H1 (cell line): Measurements from ENCODE around the gene TCF7L1. TPM values are rescaled to one million over a fixed set of nuclear protein-coding genes. Genes with fewer than 3 reads are reported as not detected.

Source experiments
- CTCF ChIA-PET: fragments of 300-600 bp; sonication (Branson Sonifier 250); formaldehyde crosslinking; loops from one replicate; lab custom pipeline; 2021; ENCODE audit not compliant: partially characterized antibody; lab: Charles Lee
- POLR2A ChIA-PET: fragments of 300-600 bp; sonication (Branson Sonifier 250); formaldehyde crosslinking; loops from one replicate; lab custom pipeline; 2021; ENCODE audit warnings: inconsistent platforms; ENCODE audit not compliant: partially characterized antibody; lab: Charles Lee
- DNase-seq, 2 experiments: peaks; one replicate each; pipeline versions ENCODE4 v3.0.0 to v3.0.0-alpha.2; 2010 to 2022; ENCODE audit warnings: low spot score in 2 of 2, low read depth in 1 of 2, mixed read lengths in 1 of 2
- FAIRE-seq: peaks from 2 replicates; lab custom pipeline; 2011; peaks lifted over from hg19 to GRCh38; lab: Jason Lieb, UNC
- H2AFZ ChIP-seq: 2 replicates; pipeline ENCODE4 v1.8.1; 2012; ENCODE audit warnings: low read length, inconsistent platforms
- H2AK5ac ChIP-seq: 2 replicates; pipeline ENCODE4 v1.6.1; 2013; ENCODE audit warnings: low read depth, low read length
- H2BK120ac ChIP-seq: replicated peaks from 2 replicates; pipeline ENCODE3; 2013; ENCODE audit warnings: low read depth, low read length, inconsistent platforms
- H2BK12ac ChIP-seq: 2 replicates; pipeline ENCODE4 v1.6.1; 2013; ENCODE audit warnings: low read depth, low read length
- H2BK15ac ChIP-seq: 2 replicates; pipeline ENCODE4 v1.6.1; 2013; ENCODE audit warnings: low read length
- H2BK20ac ChIP-seq: 2 replicates; pipeline ENCODE4 v1.6.1; 2013; ENCODE audit warnings: low read length
- H2BK5ac ChIP-seq: 2 replicates; pipeline ENCODE4 v1.6.1; 2013; ENCODE audit warnings: low read depth, low read length
- H3K14ac ChIP-seq: 2 replicates; pipeline ENCODE4 v1.6.1; 2013; ENCODE audit warnings: inconsistent platforms; ENCODE audit not compliant: insufficient read length
- H3K18ac ChIP-seq: 2 replicates; pipeline ENCODE4 v1.6.1; 2013; ENCODE audit warnings: low read length; ENCODE audit errors: extremely low read depth
- H3K23ac ChIP-seq: 2 replicates; pipeline ENCODE4 v1.6.1; 2013; ENCODE audit warnings: inconsistent platforms; ENCODE audit not compliant: insufficient read length
- H3K23me2 ChIP-seq: 2 replicates; pipeline ENCODE4 v1.6.1; 2013; ENCODE audit warnings: low read depth, low read length
- H3K27ac ChIP-seq: 2 replicates; pipeline ENCODE4 v1.6.1; 2011; ENCODE audit warnings: low read depth, low read length, inconsistent platforms
- H3K27me3 ChIP-seq, 4 experiments: replicated peaks in 1 of 4; 1 replicate in 1 of 4; 2 replicates in 3 of 4; pipeline versions ENCODE4 v1.6.1 to v1.8.1; 2011 to 2013; ENCODE audit warnings: low read length in 3 of 4, mild to moderate bottlenecking in 3 of 4, inconsistent platforms in 2 of 4, mixed read lengths in 2 of 4, moderate library complexity in 1 of 4; ENCODE audit not compliant: control insufficient read depth in 3 of 4, insufficient read depth in 3 of 4; ENCODE audit errors: extremely low read depth in 1 of 4
- H3K36me3 ChIP-seq, 4 experiments: 2 replicates each; pipeline versions ENCODE4 v1.6.1 to v1.8.1; 2011 to 2013; ENCODE audit warnings: mild to moderate bottlenecking in 4 of 4, low read length in 3 of 4, moderate library complexity in 2 of 4, control low read depth in 1 of 4, inconsistent platforms in 1 of 4; ENCODE audit not compliant: insufficient read depth in 4 of 4, control insufficient read depth in 2 of 4
- H3K4ac ChIP-seq: replicated peaks from 2 replicates; pipeline ENCODE3; 2013; ENCODE audit warnings: low read length, low read depth, mixed read lengths, inconsistent platforms; ENCODE audit not compliant: insufficient read length
- H3K4me1 ChIP-seq, 4 experiments: replicated peaks in 1 of 4; 1 replicate in 1 of 4; 2 replicates in 3 of 4; pipeline versions ENCODE4 v1.6.1 to v1.8.1; 2011 to 2013; ENCODE audit warnings: low read length in 3 of 4, inconsistent platforms in 2 of 4, mixed read lengths in 1 of 4; ENCODE audit not compliant: insufficient read depth in 4 of 4, control insufficient read depth in 3 of 4
- H3K4me2 ChIP-seq, 2 experiments: 2 replicates each; pipeline versions ENCODE4 v1.6.1 to v1.8.1; 2011 to 2013; ENCODE audit warnings: low read depth in 2 of 2, low read length in 2 of 2, control low read depth in 1 of 2, inconsistent platforms in 1 of 2, mild to moderate bottlenecking in 1 of 2; ENCODE audit not compliant: insufficient read depth in 1 of 2
- H3K4me3 ChIP-seq, 4 experiments: fragments of 200-600, 300-600 bp in 1 of 4; sonication (generic), shearing (Covaris generic), sonication (Bioruptor Twin) in 1 of 4; 2 replicates each; pipeline versions ENCODE4 v1.5.1 to v1.8.1; 2011 to 2016; ENCODE audit warnings: low read length in 4 of 4, low read depth in 3 of 4, control low read depth in 2 of 4, inconsistent platforms in 2 of 4, mild to moderate bottlenecking in 2 of 4, mixed read lengths in 1 of 4, moderate library complexity in 1 of 4; ENCODE audit not compliant: insufficient read depth in 2 of 4; ENCODE audit errors: extremely low read depth in 1 of 4
- H3K56ac ChIP-seq: replicated peaks from 2 replicates; pipeline ENCODE3; 2013; ENCODE audit warnings: low read depth, mild to moderate bottlenecking, mixed read lengths, low read length, inconsistent platforms; ENCODE audit not compliant: insufficient read length
- H3K79me1 ChIP-seq: 2 replicates; pipeline ENCODE4 v1.6.1; 2013; ENCODE audit warnings: low read depth, low read length, control low read depth
- H3K79me2 ChIP-seq, 2 experiments: 2 replicates each; pipeline versions ENCODE4 v1.6.1 to v1.8.1; 2012 to 2013; ENCODE audit warnings: low read length in 2 of 2, mild to moderate bottlenecking in 2 of 2, inconsistent platforms in 1 of 2; ENCODE audit not compliant: insufficient read depth in 2 of 2, control insufficient read depth in 1 of 2
- H3K9ac ChIP-seq, 4 experiments: replicated peaks in 1 of 4; 1 replicate in 1 of 4; 2 replicates in 3 of 4; pipeline versions ENCODE4 v1.6.1 to v1.8.1; 2011 to 2013; ENCODE audit warnings: low read depth in 3 of 4, low read length in 3 of 4, control low read depth in 2 of 4, mild to moderate bottlenecking in 2 of 4, moderate library complexity in 2 of 4, inconsistent platforms in 1 of 4; ENCODE audit errors: extremely low read depth in 1 of 4
- H3K9me3 ChIP-seq, 2 experiments: 2 replicates each; pipeline versions ENCODE4 v1.6.1 to v1.8.1; 2012 to 2013; ENCODE audit warnings: mild to moderate bottlenecking in 2 of 2, moderate library complexity in 2 of 2, control low read depth in 1 of 2, inconsistent platforms in 1 of 2, low read depth in 1 of 2, low read length in 1 of 2, mixed read lengths in 1 of 2; ENCODE audit not compliant: insufficient read depth in 2 of 2
- H4K20me1 ChIP-seq, 2 experiments: replicated peaks in 1 of 2; 2 replicates each; pipeline versions ENCODE3 to v1.8.1; 2011 to 2013; ENCODE audit warnings: inconsistent platforms in 2 of 2, low read length in 2 of 2, mild to moderate bottlenecking in 1 of 2; ENCODE audit not compliant: insufficient read depth in 2 of 2, control insufficient read depth in 1 of 2
- H4K5ac ChIP-seq: 2 replicates; pipeline ENCODE4 v1.6.1; 2013; ENCODE audit warnings: low read length, low read depth, mixed read lengths, inconsistent platforms; ENCODE audit not compliant: insufficient read length
- H4K8ac ChIP-seq: 2 replicates; pipeline ENCODE4 v1.8.0; 2013; ENCODE audit warnings: mild to moderate bottlenecking, moderate library complexity, low read length, inconsistent platforms; ENCODE audit not compliant: insufficient read depth; ENCODE audit errors: extremely low read depth
- H4K91ac ChIP-seq: replicated peaks from 2 replicates; pipeline ENCODE3; 2013; ENCODE audit warnings: low read length, mixed read lengths, inconsistent platforms; ENCODE audit not compliant: insufficient read length
- ATF2 ChIP-seq: IDR thresholded peaks from 2 replicates; pipeline ENCODE4 v1.6.1; 2012; ENCODE audit warnings: low read length, inconsistent platforms
- CBX8 ChIP-seq: fragments of 300-800, 300-1000 bp; sonication (generic); IDR thresholded peaks from 2 replicates; pipeline ENCODE4 v1.7.1; 2016; ENCODE audit warnings: low read depth, low read length, borderline replicate concordance
- CEBPB ChIP-seq: IDR thresholded peaks from 2 replicates; pipeline ENCODE4 v1.6.1; 2012; ENCODE audit warnings: low read depth, low read length
- E2F6 ChIP-seq: IDR thresholded peaks from 2 replicates; pipeline ENCODE4 v1.6.1; 2012; ENCODE audit warnings: inconsistent platforms
- GABPA ChIP-seq: IDR thresholded peaks from 2 replicates; pipeline ENCODE4 v1.6.1; 2011; ENCODE audit warnings: mild to moderate bottlenecking, low read length, moderate library complexity, borderline replicate concordance; ENCODE audit not compliant: insufficient read depth
- KDM4A ChIP-seq: IDR thresholded peaks from one replicate; pipeline ENCODE4 v1.7.1; 2012; ENCODE audit warnings: low read depth, mild to moderate bottlenecking, moderate library complexity, low read length, inconsistent platforms; ENCODE audit not compliant: severe bottlenecking
- RAD21 ChIP-seq, 2 experiments: IDR thresholded peaks in 1 of 2; conservative IDR thresholded peaks in 1 of 2; 2 replicates each; pipeline ENCODE4 v1.6.1; 2011; ENCODE audit warnings: low read depth in 2 of 2, low read length in 2 of 2, improper control_type of control experiment in 1 of 2, inconsistent platforms in 1 of 2, mild to moderate bottlenecking in 1 of 2, moderate library complexity in 1 of 2
- SIN3A ChIP-seq, 2 experiments: IDR thresholded peaks in 1 of 2; conservative IDR thresholded peaks in 1 of 2; 2 replicates each; pipeline ENCODE4 v1.6.1; 2011 to 2012; ENCODE audit warnings: low read length in 2 of 2, improper control_type of control experiment in 1 of 2, low read depth in 1 of 2, mild to moderate bottlenecking in 1 of 2
- SIRT6 ChIP-seq: IDR thresholded peaks from one replicate; pipeline ENCODE4 v1.7.1; 2012; ENCODE audit warnings: low read length, inconsistent platforms
- TAF1 ChIP-seq: IDR thresholded peaks from 2 replicates; pipeline ENCODE4 v1.6.1; 2011; ENCODE audit warnings: mild to moderate bottlenecking, low read depth, low read length
- WGBS, 2 experiments: shearing (Covaris generic) in 1 of 2; methylation state at CpG; one replicate each; pipeline versions ENCODE4 v1.1.6 to v1.1.7; 2013 to 2015; ENCODE audit warnings: low lambda C conversion rate in 2 of 2, mixed read lengths in 2 of 2, inconsistent platforms in 1 of 2, low coverage in 1 of 2, missing lambda C conversion rate in 1 of 2; ENCODE audit not compliant: insufficient replicate concordance in 2 of 2, insufficient coverage in 1 of 2, insufficient read length in 1 of 2; ENCODE audit errors: extremely low coverage in 1 of 2, missing lambda C conversion rate in 1 of 2; 5-methylcytosine and 5-hydroxymethylcytosine counted together
- polyA plus RNA-seq, 7 experiments: library from polyadenylated mRNA; depleted of rRNA in 3 of 7; stranded (reverse) in 5 of 7; unstranded in 2 of 7; fragments of >200 nt in 5 of 7; fragments of 200-250 nt in 2 of 7; gene quantifications; 1 replicate in 5 of 7; 2 replicates in 1 of 7; 4 replicates in 1 of 7; pipeline versions ENCODE4 v1.2.1 to v1.2.3, GENCODE V29; 2011 to 2013; ENCODE audit warnings: missing spikeins in 2 of 7, mixed read lengths in 2 of 7
- total RNA-seq: library from RNA; stranded (reverse); fragmentation: NEBNext Ultra II Directional; extraction: Animal tissue kit (Norgen Biotek cat#: 25700); gene quantifications from 2 replicates; pipeline ENCODE4 v1.2.1, GENCODE V29; 2021

TCF7L1 gene
- total and polyA plus RNA-seq, 2 of the 8 experiments (the other 6 are each of a cell fraction or from before 2014, with no cell fraction given), result 27.5 to 108 TPM

- H2BK120ac ChIP-seq, result no peak overlapping the region
- H3K36me3 ChIP-seq, result no peaks in the 10 kb centered on the region
- H3K79me1 ChIP-seq, result peaks cover 33% of the 10 kb centered on the region
- peaks cover 31 to 97% of the 10 kb centered on the region in 2 experiments for H3K79me2 ChIP-seq
- no peak overlapping the region for H4K5ac ChIP-seq
- no peak overlapping the region for H2BK5ac ChIP-seq
- no peak overlapping the region for H4K8ac ChIP-seq
- H4K91ac ChIP-seq, result no peak overlapping the region
- H3K27ac ChIP-seq, result no peak overlapping the region
- peaks cover 16 to 29% (median 23%) of the 10 kb centered on the region in 4 experiments for H3K4me1 ChIP-seq
- H3K4me3 ChIP-seq, result no peak overlapping the region
- no peak overlapping the region for H2BK20ac ChIP-seq
- no peak overlapping the region for H2AFZ ChIP-seq
- no peaks in the 10 kb centered on the region for H3K9me3 ChIP-seq
- no peak for DNase-seq
- no peak overlapping the region for H2BK12ac ChIP-seq
- H3K4me2 ChIP-seq, result no peak overlapping the region; a peak in 1 of 4 replicates
- H4K20me1 ChIP-seq, result peaks cover 32 to 39% of the 10 kb centered on the region in 2 experiments
- no peaks in the 10 kb centered on the region for H3K23me2 ChIP-seq
- no peak overlapping the region for H3K18ac ChIP-seq
- 89% methylated on average over 9 of the region's 9 CpGs; no CpG with 5 or more reads in 1 of the 2 experiments for WGBS, 2 experiments
- FAIRE-seq, result no peak
- no peak overlapping the region for H3K56ac ChIP-seq
- no peak overlapping the region for H3K9ac ChIP-seq
- H3K14ac ChIP-seq, result no peak overlapping the region
- H3K27me3 ChIP-seq, result no peaks in the 10 kb centered on the region
- 0 out of 2 replicates have a peak overlapping the region, but pooled peaks have one; percentile 1 for H2BK15ac ChIP-seq
- POLR2A ChIA-PET, result interaction anchor here (1.0 to 4.0 kb wide), 3 partner anchors 8 to 40 kb away, joined by 3 to 15 read pairs (median 13); partner anchors contain the start of gene TCF7L1
- no peak overlapping the region for H3K23ac ChIP-seq
- H2AK5ac ChIP-seq, result 0 out of 2 replicates have a peak overlapping the region, but pooled peaks have one; percentile 30
- H3K4ac ChIP-seq, result no peak overlapping the region
- CTCF ChIA-PET, result interaction anchor here (5.3 kb wide), 1 partner anchor 10 kb away, joined by 38 read pairs; no protein-coding TSS in a partner anchor
- TF ChIP-seq KDM4A (no peak), CBX8 (no peak), GABPA (no peak), CEBPB (no peak), TAF1 (no peak), RAD21 (IDR thresholded peaks at IDR 0.05 in 1 of 2, conservative IDR thresholded peaks at IDR 0.05 in 1 of 2; ENCODE audit: low read depth in 2 of 2, low read length in 2 of 2) (no peak), E2F6 (no peak), ATF2 (no peak), SIRT6 (no peak), SIN3A (conservative IDR thresholded peaks at IDR 0.05 in 1 of 2, IDR thresholded peaks at IDR 0.05 in 1 of 2; ENCODE audit: low read depth in 1 of 2, low read length in 2 of 2) (no peak)
Measured at GRCh38 chr2:85173909-85174308, 40.7 kb downstream of the TCF7L1 start.
